ENCODE measurements around the gene KIAA1549.

DNA sequence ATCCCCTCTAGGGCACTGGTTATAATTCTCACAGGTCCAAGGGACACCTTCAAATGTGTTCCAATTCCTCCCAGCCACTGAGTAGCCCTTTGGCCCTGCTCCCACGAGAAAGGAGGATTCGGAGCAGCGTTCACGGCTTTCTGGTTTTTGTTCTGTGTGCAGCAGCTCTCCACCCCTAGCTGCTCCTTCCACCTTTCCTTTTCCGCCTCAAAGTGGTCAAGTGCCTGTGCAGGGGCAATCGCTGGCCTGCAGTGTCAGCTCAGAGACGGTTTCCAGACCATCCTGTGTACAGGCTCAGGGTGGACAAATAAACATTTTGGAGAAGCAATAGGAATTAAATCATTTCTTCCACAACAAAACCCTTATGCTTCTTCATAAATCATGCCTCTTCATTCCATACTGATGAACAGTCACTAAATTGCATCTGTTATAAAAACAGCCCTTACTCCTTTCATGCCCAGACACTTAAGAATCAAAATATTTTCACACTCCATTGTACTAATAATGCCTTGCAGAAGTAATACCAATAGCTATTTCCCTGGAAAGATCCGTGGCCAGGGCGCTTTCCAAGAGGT is 1.1 kb downstream of the KIAA1549 start:
- no peak for TF ChIP-seq POLR2A (IDR thresholded peaks at IDR 0.05; ENCODE audit: control extremely low read depth in 1 of 2, low read depth in 2 of 2, low read length in 2 of 2)
- TF ChIP-seq EZH2 (IDR thresholded peaks at IDR 0.05; ENCODE audit: low read depth, low read length, severe bottlenecking) = no peak
- TF ChIP-seq, protein P1, sequence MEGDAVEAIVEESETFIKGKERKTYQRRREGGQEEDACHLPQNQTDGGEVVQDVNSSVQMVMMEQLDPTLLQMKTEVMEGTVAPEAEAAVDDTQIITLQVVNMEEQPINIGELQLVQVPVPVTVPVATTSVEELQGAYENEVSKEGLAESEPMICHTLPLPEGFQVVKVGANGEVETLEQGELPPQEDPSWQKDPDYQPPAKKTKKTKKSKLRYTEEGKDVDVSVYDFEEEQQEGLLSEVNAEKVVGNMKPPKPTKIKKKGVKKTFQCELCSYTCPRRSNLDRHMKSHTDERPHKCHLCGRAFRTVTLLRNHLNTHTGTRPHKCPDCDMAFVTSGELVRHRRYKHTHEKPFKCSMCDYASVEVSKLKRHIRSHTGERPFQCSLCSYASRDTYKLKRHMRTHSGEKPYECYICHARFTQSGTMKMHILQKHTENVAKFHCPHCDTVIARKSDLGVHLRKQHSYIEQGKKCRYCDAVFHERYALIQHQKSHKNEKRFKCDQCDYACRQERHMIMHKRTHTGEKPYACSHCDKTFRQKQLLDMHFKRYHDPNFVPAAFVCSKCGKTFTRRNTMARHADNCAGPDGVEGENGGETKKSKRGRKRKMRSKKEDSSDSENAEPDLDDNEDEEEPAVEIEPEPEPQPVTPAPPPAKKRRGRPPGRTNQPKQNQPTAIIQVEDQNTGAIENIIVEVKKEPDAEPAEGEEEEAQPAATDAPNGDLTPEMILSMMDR (IDR thresholded peaks at IDR 0.05; ENCODE audit: control extremely low read depth in 1 of 3, insufficient read depth in 1 of 3, low read depth in 1 of 3, low read length in 3 of 3) = no peak
- no peak for TF ChIP-seq MAX (IDR thresholded peaks at IDR 0.05)
- TF ChIP-seq MAFK (IDR thresholded peaks at IDR 0.05; ENCODE audit: low read depth, low read length) = no peak
- TF ChIP-seq JUND (IDR thresholded peaks at IDR 0.05; ENCODE audit: low read length) = no peak
- TF ChIP-seq SRF (IDR thresholded peaks at IDR 0.05; ENCODE audit: low read depth, low read length) = no peak
- no peak for TF ChIP-seq EP300 (IDR thresholded peaks at IDR 0.05; ENCODE audit: borderline replicate concordance in 1 of 2, low read depth in 2 of 2, low read length in 2 of 2)
- TF ChIP-seq, protein P2, sequence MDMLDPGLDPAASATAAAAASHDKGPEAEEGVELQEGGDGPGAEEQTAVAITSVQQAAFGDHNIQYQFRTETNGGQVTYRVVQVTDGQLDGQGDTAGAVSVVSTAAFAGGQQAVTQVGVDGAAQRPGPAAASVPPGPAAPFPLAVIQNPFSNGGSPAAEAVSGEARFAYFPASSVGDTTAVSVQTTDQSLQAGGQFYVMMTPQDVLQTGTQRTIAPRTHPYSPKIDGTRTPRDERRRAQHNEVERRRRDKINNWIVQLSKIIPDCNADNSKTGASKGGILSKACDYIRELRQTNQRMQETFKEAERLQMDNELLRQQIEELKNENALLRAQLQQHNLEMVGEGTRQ (IDR thresholded peaks at IDR 0.05; ENCODE audit: low read length) = no peak
- no peak for TF ChIP-seq CTBP2 (IDR thresholded peaks at IDR 0.05; ENCODE audit: borderline replicate concordance, insufficient read depth, insufficient read length, low read length)

Data from H1 (cell line).